Stimulated activated CD4-positive, alpha-beta T cell treated with anti-CD3 and anti-CD28 coated beads, Interleukin-4, amount 100 ng/mL, for 4 hours (primary cell): ENCODE data around the gene NFKBIZ.
"Not testable (repeated sequence)": the region's sequence is repeated elsewhere in the genome, so short reads cannot be mapped to it uniquely, and the experiment has no call there.

Experiments
- DNase-seq, 2 experiments: peaks; one replicate each; pipeline ENCODE4 v3.0.0-alpha.2; 2020

NFKBIZ gene

GRCh38 chr3:101851072-101851770 is 1.9 kb downstream of the NFKBIZ start:
- DNase-seq = no peak

GRCh38 chr3:101851850-101852714 is 2.8 kb downstream of the NFKBIZ start:
- DNase-seq = no peak

DNA sequence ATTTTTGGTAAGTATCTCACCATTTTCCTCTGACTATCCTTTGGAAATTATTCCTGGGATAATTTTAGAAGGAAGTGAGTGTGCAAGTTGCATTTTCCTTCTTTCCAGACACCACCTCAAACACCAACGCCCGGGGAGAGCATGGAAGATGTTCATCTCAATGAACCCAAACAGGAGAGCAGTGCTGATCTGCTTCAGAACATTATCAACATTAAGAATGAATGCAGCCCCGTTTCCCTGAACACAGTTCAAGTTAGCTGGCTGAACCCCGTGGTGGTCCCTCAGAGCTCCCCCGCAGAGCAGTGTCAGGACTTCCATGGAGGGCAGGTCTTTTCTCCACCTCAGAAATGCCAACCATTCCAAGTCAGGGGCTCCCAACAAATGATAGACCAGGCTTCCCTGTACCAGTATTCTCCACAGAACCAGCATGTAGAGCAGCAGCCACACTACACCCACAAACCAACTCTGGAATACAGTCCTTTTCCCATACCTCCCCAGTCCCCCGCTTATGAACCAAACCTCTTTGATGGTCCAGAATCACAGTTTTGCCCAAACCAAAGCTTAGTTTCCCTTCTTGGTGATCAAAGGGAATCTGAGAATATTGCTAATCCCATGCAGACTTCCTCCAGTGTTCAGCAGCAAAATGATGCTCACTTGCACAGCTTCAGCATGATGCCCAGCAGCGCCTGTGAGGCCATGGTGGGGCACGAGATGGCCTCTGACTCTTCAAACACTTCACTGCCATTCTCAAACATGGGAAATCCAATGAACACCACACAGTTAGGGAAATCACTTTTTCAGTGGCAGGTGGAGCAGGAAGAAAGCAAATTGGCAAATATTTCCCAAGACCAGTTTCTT is 3.9 kb downstream of the NFKBIZ start:
- DNase-seq = no peak

GRCh38 chr3:101853982-101854381 is 4.7 kb downstream of the NFKBIZ start:
- DNase-seq = no peak

- no peak for DNase-seq
These were observed 5.4 kb downstream of the NFKBIZ start for GRCh38 chr3:101854608-101855304.

- DNase-seq = no peak
These were observed 8.0 kb downstream of the NFKBIZ start for GRCh38 chr3:101857301-101857741.

GRCh38 chr3:101858464-101859030 is 9.2 kb downstream of the NFKBIZ start:
- DNase-seq = no peak

DNA sequence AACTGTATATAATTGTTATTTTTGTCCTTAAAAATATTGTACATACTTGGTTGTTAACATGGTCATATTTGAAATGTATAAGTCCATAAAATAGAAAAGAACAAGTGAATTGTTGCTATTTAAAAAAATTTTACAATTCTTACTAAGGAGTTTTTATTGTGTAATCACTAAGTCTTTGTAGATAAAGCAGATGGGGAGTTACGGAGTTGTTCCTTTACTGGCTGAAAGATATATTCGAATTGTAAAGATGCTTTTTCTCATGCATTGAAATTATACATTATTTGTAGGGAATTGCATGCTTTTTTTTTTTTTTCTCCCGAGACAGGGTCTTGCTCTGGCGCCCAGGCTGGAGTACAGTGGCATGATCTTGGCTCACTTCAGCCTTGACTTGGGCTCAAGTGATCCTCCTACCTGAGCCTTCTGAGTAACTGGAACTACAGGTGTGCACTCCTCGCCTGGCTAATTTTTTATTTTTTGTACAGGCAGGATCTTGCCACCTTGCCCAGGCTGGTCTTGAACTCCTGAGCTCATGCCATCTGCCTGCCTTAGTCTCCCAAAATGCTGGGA is 10.7 kb downstream of the NFKBIZ start:
- DNase-seq = no peak

GRCh38 chr3:101861212-101861788 is 12.0 kb downstream of the NFKBIZ start:
- no peak for DNase-seq

GRCh38 chr3:101861789-101862415 is 12.6 kb downstream of the NFKBIZ start:
- no peak for DNase-seq

- DNase-seq = no peak
These were observed 13.3 kb downstream of the NFKBIZ start for GRCh38 chr3:101862416-101863165.

GRCh38 chr3:101864926-101865325 is 15.6 kb downstream of the NFKBIZ start:
- not testable (repeated sequence) for DNase-seq

GRCh38 chr3:101865751-101866509 is 16.6 kb downstream of the NFKBIZ start:
- DNase-seq = no peak

GRCh38 chr3:101867511-101867910 is 18.2 kb downstream of the NFKBIZ start:
- no peak for DNase-seq

DNA sequence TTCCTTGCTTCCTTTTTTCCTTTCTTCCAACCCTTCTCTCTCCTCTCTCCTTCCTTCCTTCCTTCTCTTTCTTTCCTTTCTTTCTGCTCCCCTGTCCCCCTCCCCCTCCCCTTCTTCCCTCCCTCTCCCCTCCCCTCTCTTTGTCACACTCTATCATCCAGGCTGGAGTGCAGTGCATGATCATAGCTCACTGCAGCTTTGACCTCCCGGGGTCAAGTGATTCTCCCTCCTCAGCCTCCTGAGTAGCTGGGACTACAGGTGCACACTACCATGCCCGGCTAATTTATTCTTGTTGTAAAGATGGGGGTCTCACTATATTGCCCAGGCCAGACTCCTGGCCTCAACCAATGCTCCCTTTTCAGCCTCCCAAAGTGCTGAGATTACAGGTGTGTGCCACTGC is 18.7 kb downstream of the NFKBIZ start:
- no peak for DNase-seq

GRCh38 chr3:101868534-101869464 is 19.5 kb downstream of the NFKBIZ start:
- DNase-seq = no peak

DNA sequence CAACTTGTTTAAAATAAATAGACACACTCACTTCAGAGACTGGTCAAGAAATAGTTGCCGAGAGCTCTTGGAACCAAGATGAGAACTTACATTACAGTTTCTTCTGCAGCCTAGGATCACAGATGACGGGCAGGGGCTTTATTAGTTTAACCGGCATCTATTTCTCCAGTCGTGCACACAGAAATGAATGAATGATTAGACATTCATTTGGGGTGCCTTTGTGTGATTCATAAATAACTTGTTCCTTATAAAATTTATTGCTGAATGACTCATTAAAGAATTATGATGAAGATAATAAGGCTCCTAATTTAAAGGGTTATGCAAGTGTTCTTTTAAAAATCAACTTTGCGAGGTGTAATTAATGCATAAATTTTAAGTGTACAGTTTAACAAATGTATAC is 20.8 kb downstream of the NFKBIZ start:
- no peak for DNase-seq

- DNase-seq = no peak
These were observed 24.3 kb downstream of the NFKBIZ start for GRCh38 chr3:101873619-101874018.
